ENCODE results near the gene MT1E.
"Not testable (repeated sequence)": the region's sequence is repeated elsewhere in the genome, so short reads cannot be mapped to it uniquely, and the experiment has no call there.

Gene MT1E

DNA sequence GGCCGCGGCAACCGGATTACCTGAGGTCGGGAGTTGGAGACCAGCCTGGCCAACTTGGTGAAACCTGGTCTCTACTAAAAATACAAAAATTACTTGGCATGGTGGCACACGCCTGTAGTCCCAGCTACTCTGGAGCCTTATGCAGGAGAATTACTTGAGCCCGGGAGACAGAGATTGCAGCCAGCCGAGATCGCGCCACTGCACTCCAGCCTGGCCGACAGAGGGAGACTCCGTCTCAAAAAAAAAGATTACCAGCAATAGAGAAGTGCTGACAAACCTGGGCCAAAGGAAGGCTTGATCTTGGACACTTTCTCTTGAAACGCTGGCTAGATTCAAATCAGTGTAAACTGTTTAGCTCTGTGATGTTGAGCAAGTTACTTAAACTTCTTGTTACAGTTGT is 48.3 kb downstream of the MT1E start:
- H3K4me3 ChIP-seq (ENCODE audit: low read length), result no peak overlapping the region
- no peak for TF ChIP-seq ZNF274 (IDR thresholded peaks at IDR 0.05; ENCODE audit: low read depth, low read length)

DNA sequence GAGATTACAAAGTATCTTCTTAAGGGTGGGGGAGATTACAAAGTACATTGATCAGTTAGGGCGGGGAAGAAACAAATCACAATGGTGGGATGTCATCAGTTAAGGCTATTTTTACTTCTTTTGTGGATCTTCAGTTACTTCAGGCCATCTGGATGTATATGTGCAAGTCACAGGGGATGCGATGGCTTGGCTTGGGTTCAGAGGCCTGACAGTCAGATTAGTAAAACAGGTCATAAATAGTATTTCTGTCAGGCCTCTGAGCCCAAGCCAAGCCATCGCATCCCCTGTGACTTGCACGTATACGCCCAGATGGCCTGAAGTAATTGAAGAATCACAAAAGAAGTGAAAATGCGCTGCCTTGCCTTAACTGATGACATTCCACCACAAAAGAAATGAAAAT is 49.0 kb downstream of the MT1E start:
- not testable (repeated sequence) for H3K4me3 ChIP-seq (ENCODE audit: low read length)

DNA sequence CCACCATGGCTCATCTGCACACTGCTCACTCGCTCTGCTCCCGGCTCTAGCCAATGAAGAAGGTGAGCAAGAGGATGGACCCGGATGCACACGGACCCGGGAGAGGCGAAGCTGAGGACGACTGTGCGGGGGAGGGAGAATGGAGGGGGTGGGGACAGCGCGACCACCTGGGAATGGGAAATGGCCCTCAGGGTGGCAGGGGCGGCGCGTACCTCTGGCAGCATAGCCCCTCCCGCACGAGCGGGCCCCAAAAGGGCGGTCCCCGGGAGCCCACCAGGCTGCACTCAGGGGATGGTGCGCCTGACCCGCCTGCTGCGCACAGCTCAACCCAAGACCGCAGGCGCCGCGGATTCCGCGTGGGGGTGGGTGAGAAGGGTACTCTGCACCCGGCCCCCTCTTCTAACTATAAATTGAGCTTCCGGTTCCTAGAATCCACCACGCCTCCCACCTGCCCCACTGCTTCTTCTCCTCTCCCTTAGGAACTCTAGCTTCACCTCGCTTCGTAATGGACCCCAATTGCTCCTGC is 50.2 kb downstream of the MT1E start:
- TF ChIP-seq ZNF274 (IDR thresholded peaks at IDR 0.05; ENCODE audit: low read depth, low read length), result no peak
- H3K4me3 ChIP-seq (ENCODE audit: low read length), result no peak overlapping the region; the same call in 1 of the 2 replicates
